Suprapubic skin (tissue), 4 donors: ENCODE data around the gene ADORA1. TPM values are rescaled to one million over a fixed set of nuclear protein-coding genes. Genes with fewer than 3 reads are reported as not detected.

Source experiments
- DNase-seq, 2 donors: peaks; one replicate each; pipeline ENCODE4 v3.0.0-alpha.2; 2019; ENCODE audit warnings: low spot score in 2 of 2
- H3K27ac ChIP-seq: fragments of 200-600 bp; sonication (generic); one replicate; pipeline ENCODE4 v1.5.1; 2019
- H3K27me3 ChIP-seq: fragments of 200-600 bp; sonication (generic); one replicate; pipeline ENCODE4 v1.5.1; 2019
- H3K36me3 ChIP-seq: fragments of 200-600 bp; sonication (generic); one replicate; pipeline ENCODE4 v1.5.1; 2019
- H3K4me1 ChIP-seq: fragments of 200-600 bp; sonication (generic); one replicate; pipeline ENCODE4 v1.5.1; 2019
- H3K4me3 ChIP-seq: fragments of 200-600 bp; sonication (generic); one replicate; pipeline ENCODE4 v1.5.1; 2019; ENCODE audit warnings: mild to moderate bottlenecking
- H3K9me3 ChIP-seq: fragments of 200-600 bp; sonication (generic); one replicate; pipeline ENCODE4 v1.5.1; 2019
- CTCF ChIP-seq, 2 donors: fragments of 200-600 bp in 1 of 2; fragments of 450-650 bp in 1 of 2; sonication (generic) in 1 of 2; IDR thresholded peaks; one replicate each; pipeline ENCODE4 v1.5.1; 2016 to 2019; ENCODE audit warnings: antibody characterized with exemption in 2 of 2, mild to moderate bottlenecking in 1 of 2, moderate library complexity in 1 of 2
- EP300 ChIP-seq: sonication (generic); formaldehyde crosslinking; IDR thresholded peaks from one replicate; pipeline ENCODE4 v1.6.1; 2017; ENCODE audit warnings: antibody characterized with exemption
- POLR2A ChIP-seq, 2 donors: fragments of 450-650 bp; IDR thresholded peaks; one replicate each; pipeline ENCODE4 v1.6.1; 2017; ENCODE audit warnings: antibody characterized with exemption in 2 of 2, mild to moderate bottlenecking in 2 of 2, moderate library complexity in 2 of 2
- POLR2AphosphoS5 ChIP-seq, 3 donors: sonication (generic); formaldehyde crosslinking; IDR thresholded peaks; one replicate each; pipeline ENCODE4 v1.6.1; 2017; ENCODE audit warnings: antibody characterized with exemption in 3 of 3
- WGBS: methylation state at CpG from one replicate; pipeline ENCODE4 v1.1.5; 2018; 5-methylcytosine and 5-hydroxymethylcytosine counted together
- total RNA-seq, 4 donors: library from RNA; depleted of rRNA; stranded (reverse); fragments of >200 nt; gene quantifications; one replicate each; pipeline ENCODE4 v1.1.0, GENCODE V29; 2016

Gene ADORA1
- total RNA-seq, 4 donors from 2014 or later: 3.4 to 8.2 (median 5.6) TPM

GRCh38 chr1:203167026-203167912 is 39.7 kb downstream of the ADORA1 start:
- no peak for DNase-seq
- H3K27ac ChIP-seq: no peak overlapping the region
- H3K27me3 ChIP-seq: peaks cover 10% of the 10 kb centered on the region
- H3K9me3 ChIP-seq: no peaks in the 10 kb centered on the region
- no peak overlapping the region for H3K4me3 ChIP-seq
- TF ChIP-seq POLR2AphosphoS5 (IDR thresholded peaks at IDR 0.05) (no peak), EP300 (no peak)
- no peaks in the 10 kb centered on the region for H3K4me1 ChIP-seq
- WGBS: 75% methylated on average over 17 of the region's 23 CpGs
- no peaks in the 10 kb centered on the region for H3K36me3 ChIP-seq

- no peak for DNase-seq
- H3K27me3 ChIP-seq: peaks cover 8% of the 10 kb centered on the region
- WGBS: 85% methylated on average over 5 of the region's 5 CpGs
- H3K4me3 ChIP-seq: no peak overlapping the region
- H3K4me1 ChIP-seq: no peaks in the 10 kb centered on the region
- H3K9me3 ChIP-seq: no peaks in the 10 kb centered on the region
- H3K36me3 ChIP-seq: no peaks in the 10 kb centered on the region
- TF ChIP-seq POLR2AphosphoS5 (IDR thresholded peaks at IDR 0.05) (no peak), EP300 (no peak), CTCF (IDR thresholded peaks at IDR 0.05) (no peak), POLR2A (IDR thresholded peaks at IDR 0.05) (no peak)
- H3K27ac ChIP-seq: no peak overlapping the region
Measured at GRCh38 chr1:203167913-203168200, 40.3 kb downstream of the ADORA1 start.

- WGBS: 90% methylated on average over 12 of the region's 12 CpGs
- H3K36me3 ChIP-seq: no peaks in the 10 kb centered on the region
- TF ChIP-seq POLR2A (IDR thresholded peaks at IDR 0.05) (no peak), POLR2AphosphoS5 (IDR thresholded peaks at IDR 0.05) (no peak), EP300 (no peak), CTCF (IDR thresholded peaks at IDR 0.05) (no peak)
- H3K9me3 ChIP-seq: no peaks in the 10 kb centered on the region
- H3K4me3 ChIP-seq: no peak overlapping the region
- no peaks in the 10 kb centered on the region for H3K4me1 ChIP-seq
- no peak overlapping the region for H3K27ac ChIP-seq
- DNase-seq: no peak
- H3K27me3 ChIP-seq: peaks cover 8% of the 10 kb centered on the region
Measured at GRCh38 chr1:203168256-203168786, 40.8 kb downstream of the ADORA1 start.

GRCh38 chr1:203168991-203169390 is 41.5 kb downstream of the ADORA1 start:
- no peak for DNase-seq
- no peaks in the 10 kb centered on the region for H3K9me3 ChIP-seq
- peaks cover 8% of the 10 kb centered on the region for H3K27me3 ChIP-seq
- TF ChIP-seq EP300 (no peak), POLR2A (IDR thresholded peaks at IDR 0.05) (no peak), POLR2AphosphoS5 (IDR thresholded peaks at IDR 0.05) (no peak), CTCF (IDR thresholded peaks at IDR 0.05) (no peak)
- WGBS: 98% methylated on average over 9 of the region's 9 CpGs
- no peak overlapping the region for H3K27ac ChIP-seq
- H3K4me3 ChIP-seq: no peak overlapping the region
- no peaks in the 10 kb centered on the region for H3K4me1 ChIP-seq
- no peaks in the 10 kb centered on the region for H3K36me3 ChIP-seq

- TF ChIP-seq CTCF (IDR thresholded peaks at IDR 0.05) (no peak), POLR2AphosphoS5 (IDR thresholded peaks at IDR 0.05) (no peak)
- WGBS: 83% methylated on average over 21 of the region's 21 CpGs
- no peak for DNase-seq
- Histone ChIP-seq H3K4me1 (no peaks in the 10 kb centered on the region), H3K27me3 (peaks cover 8% of the 10 kb centered on the region), H3K4me3 (no peak overlapping the region), H3K27ac (no peak overlapping the region), H3K9me3 (no peaks in the 10 kb centered on the region), H3K36me3 (no peaks in the 10 kb centered on the region)
Measured at GRCh38 chr1:203169770-203170520, 42.4 kb downstream of the ADORA1 start.
